Stimulated activated CD4-positive, alpha-beta T cell treated with anti-CD3 and anti-CD28 coated beads, TNF-alpha, amount 100 ng/mL, for 1 hour (primary cell): Measurements from ENCODE around the gene PPP3CB.
"Not testable (repeated sequence)": the region's sequence is repeated elsewhere in the genome, so short reads cannot be mapped to it uniquely, and the experiment has no call there.

ENCODE experiments used
- DNase-seq, 3 donors: peaks; one replicate each; pipeline ENCODE4 v3.0.0-alpha.2; 2020; ENCODE audit warnings: low read depth in 3 of 3, low spot score in 1 of 3

Gene PPP3CB

DNA sequence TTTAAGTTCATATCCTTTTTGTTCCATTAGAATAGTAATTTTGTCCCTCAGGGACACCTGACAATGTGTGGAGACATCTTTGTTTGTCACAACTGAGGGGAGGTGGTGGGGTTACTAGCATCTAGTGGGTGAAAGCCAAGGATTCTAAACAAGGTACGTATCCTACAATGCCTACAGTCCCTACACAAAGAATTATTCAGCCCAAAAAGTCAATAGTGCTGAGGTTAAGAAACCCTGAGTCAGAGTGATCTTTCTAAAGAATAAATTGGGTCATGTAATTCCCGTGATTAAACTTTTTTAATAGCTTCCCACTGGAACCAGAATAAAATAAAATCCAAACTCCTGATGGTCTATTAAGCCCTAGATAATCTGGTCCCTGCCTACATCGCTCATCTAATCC is 79.3 kb downstream of the PPP3CB start:
- DNase-seq, result no peak

- DNase-seq, result no peak
These were observed 81.4 kb downstream of the PPP3CB start for GRCh38 chr10:73414230-73414945.

- DNase-seq, result peak; percentile 74 to 96 (median 79)
These were observed 82.1 kb downstream of the PPP3CB start, which contains the start of gene ANXA7 for GRCh38 chr10:73413528-73414229. ANXA7 (minus strand) TSS chr10:73414058; CDS start chr10:73400856, 13,202 bp downstream.

DNA sequence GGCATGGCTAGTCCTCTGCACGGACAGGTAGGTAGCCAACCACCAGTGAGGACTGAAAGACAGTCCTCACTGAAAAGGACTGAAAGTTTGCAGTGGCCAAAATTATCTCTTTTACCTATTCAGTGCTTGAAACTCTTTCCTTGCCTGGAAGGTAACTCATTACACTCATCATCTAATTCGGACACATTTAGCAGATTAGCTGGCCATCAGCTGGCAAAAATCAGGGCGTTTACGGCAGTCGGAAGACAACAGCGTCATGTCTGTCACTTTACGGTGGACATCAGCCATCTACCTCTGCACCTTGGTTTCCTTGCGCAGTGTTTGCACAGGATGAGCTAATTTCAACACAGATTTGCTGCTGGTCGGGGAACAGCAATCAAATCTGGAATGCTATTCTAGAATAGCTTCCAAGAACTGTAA is 82.7 kb downstream of the PPP3CB start:
- DNase-seq, result peak in 2 of 3 donors; percentile 2 to 11

- DNase-seq, result no peak
These were observed 84.9 kb downstream of the PPP3CB start for GRCh38 chr10:73410897-73411296.

DNA sequence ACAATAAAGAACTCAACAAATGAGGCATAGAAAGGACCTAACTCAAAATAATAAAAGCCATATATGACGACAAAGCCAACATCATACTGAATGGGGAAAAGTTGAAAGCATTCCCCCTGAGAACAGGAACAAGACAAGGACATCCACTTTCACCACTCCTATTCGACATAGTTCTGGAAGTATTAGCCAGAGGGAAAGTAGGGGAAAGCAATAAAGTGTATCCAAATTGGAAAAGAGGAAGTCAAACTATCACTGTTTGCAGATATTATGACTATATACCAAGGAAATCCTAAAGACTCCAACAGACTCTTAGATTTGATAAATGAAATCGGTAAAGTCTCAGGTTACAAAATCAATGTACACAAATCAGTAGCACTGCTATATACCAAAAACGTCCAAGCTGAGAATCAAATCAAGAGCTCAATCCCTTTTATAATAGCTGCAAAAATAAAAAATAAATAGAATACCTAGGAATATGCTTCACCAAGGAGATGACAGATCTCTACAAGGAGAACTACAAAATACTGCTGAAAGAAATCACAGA is 86.8 kb downstream of the PPP3CB start:
- DNase-seq, result no peak

DNA sequence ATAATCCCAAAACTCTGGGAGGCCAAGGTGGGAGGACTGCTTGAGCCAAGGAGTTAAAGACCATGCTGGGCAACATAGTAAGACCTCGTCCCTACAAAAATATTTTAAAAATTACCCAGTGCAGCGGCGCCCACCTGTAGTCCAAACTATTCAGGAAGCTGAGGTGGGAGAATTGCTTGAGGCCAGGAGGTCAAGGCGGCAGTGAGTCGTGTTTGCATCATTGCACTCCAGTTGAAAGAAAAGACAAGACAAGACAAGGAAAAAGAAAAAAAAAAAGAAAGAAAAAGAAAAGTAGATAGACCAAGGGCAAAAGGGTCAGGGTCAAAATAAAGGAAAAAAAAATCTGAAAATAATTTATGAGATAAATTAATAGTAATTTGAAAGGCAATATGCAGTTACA is 87.8 kb downstream of the PPP3CB start:
- DNase-seq, result no peak

- no peak for DNase-seq
These were observed 88.3 kb downstream of the PPP3CB start for GRCh38 chr10:73407495-73407894.

DNA sequence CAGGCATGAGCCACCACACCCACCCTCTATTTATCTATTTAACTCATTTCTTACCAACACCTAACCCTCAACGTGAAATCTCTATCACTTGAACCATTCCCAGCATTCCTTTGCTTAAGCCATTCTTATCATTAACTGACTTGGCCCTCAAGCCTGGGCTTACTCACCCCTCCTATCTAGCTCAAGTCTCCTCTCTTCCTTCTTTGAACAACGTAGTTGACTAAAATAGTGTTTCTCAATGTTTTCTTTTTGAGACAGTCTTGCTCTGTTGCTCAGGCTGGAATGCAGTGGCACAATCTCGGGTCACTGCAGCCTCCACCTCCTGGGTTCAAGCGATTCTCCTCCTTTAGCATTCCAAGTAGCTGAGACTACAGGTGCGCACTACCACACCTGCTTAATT is 89.0 kb downstream of the PPP3CB start:
- DNase-seq, result no peak

GRCh38 chr10:73405556-73405955 is 90.3 kb downstream of the PPP3CB start:
- DNase-seq, result no peak

GRCh38 chr10:73404690-73405089 is 91.1 kb downstream of the PPP3CB start:
- DNase-seq, result no peak

DNA sequence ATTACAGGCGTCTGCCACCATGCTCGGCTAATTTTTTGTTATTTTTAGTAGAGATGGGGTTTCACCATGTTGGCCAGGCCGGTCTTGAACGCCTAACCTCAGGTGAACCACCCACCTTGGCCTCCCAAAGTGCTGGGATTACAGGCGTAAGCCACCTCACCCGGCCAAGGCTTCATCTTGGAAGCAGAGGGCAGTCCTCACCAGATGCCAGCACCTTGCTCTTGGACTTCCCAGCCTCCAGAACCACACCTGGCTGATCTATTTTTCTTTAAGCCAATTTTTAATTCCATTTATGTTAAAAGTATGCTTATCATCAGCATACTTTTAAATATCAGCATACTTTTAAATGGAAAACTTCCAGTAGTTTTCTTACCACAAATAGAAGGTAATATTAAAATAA is 94.2 kb downstream of the PPP3CB start:
- no peak for DNase-seq

GRCh38 chr10:73399063-73399462 is 96.8 kb downstream of the PPP3CB start:
- no peak for DNase-seq

- DNase-seq, result no peak
These were observed 97.8 kb downstream of the PPP3CB start for GRCh38 chr10:73398024-73398423.

GRCh38 chr10:73394325-73394724 is 101.5 kb downstream of the PPP3CB start:
- DNase-seq, result not testable (repeated sequence)

GRCh38 chr10:73388228-73388627 is 107.6 kb downstream of the PPP3CB start:
- DNase-seq, result no peak

DNA sequence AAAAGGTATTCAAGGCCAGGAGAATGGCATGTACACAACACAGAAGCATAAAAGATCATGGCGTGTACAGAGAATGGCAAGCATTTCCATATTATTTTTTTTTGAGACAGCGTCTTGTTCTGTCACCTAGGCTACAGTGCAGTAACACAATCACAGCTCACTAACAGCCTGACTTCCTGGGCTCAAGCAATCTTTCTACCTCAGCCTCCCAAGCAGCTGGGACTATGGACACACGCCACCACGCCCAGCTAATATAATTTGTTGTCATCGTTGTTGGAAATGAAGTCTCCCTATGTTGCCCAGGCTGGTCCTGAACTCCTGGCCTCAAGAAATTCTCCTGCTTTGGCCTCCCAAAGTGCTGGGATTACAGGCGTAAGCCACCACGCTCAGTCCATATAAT is 109.2 kb downstream of the PPP3CB start:
- DNase-seq, result no peak
